Ovary (tissue), 9 donors: ENCODE data around the gene ATXN1. TPM values are rescaled to one million over a fixed set of nuclear protein-coding genes. Genes with fewer than 3 reads are reported as not detected.

Experiments used
- DNase-seq, 5 donors: peaks; one replicate each; pipeline ENCODE4 v3.0.0-alpha.2; 2019 to 2020
- H3K27ac ChIP-seq, 2 donors: fragments of 200-600 bp; one replicate each; pipeline versions ENCODE4 v1.5.1 to v1.8.0; 2019 to 2022
- H3K27me3 ChIP-seq: fragments of 200-600 bp; one replicate; pipeline ENCODE4 v1.8.0; 2022
- H3K36me3 ChIP-seq: fragments of 200-600 bp; sonication (generic); one replicate; pipeline ENCODE4 v1.5.1; 2019
- H3K4me1 ChIP-seq: one replicate; pipeline ENCODE4 v1.8.1; 2013; ENCODE audit warnings: mild to moderate bottlenecking, moderate library complexity; ENCODE audit not compliant: insufficient read depth
- H3K4me3 ChIP-seq: fragments of 200-600 bp; sonication (generic); one replicate; pipeline ENCODE4 v1.5.1; 2017
- H3K9me3 ChIP-seq, 2 donors: fragments of 200-600 bp in 1 of 2; sonication (generic) in 1 of 2; one replicate each; pipeline versions ENCODE4 v1.5.1 to v1.8.1; 2013 to 2019; ENCODE audit warnings: mild to moderate bottlenecking in 1 of 2, moderate library complexity in 1 of 2
- EP300 ChIP-seq: sonication (generic); formaldehyde crosslinking; IDR thresholded peaks from one replicate; pipeline ENCODE4 v1.6.1; 2017; ENCODE audit warnings: antibody characterized with exemption
- POLR2A ChIP-seq: fragments of 450-650 bp; IDR thresholded peaks from one replicate; pipeline ENCODE4 v1.6.1; 2017; ENCODE audit warnings: antibody characterized with exemption, mild to moderate bottlenecking, moderate library complexity
- WGBS, 3 donors: extraction: QIAGEN DNeasy Blood & Tissue Kit in 1 of 3; methylation state at CpG; one replicate each; pipeline versions ENCODE4 v1.1.5 to v1.1.7; 2013 to 2017; 5-methylcytosine and 5-hydroxymethylcytosine counted together
- intact Hi-C, 4 donors: fragments of 100-400 bp; cut with DNase I; formaldehyde crosslinking; loops; one replicate each; pipeline versions ENCODE4 v1.11.0 to v1.15.1; 2022 to 2023
- polyA plus RNA-seq, 2 donors: library from polyadenylated mRNA; stranded (reverse); fragments of 200-250 nt in 1 of 2; fragments of 350-450 nt in 1 of 2; fragmentation: Illumina TruSeq in 1 of 2; extraction: RNeasy Lipid Tissue Mini Kit (QIAGEN cat#74804) in 1 of 2; gene quantifications; one replicate each; pipeline ENCODE4 v1.2.3, GENCODE V29; 2013 to 2014
- total RNA-seq, 7 donors: library from RNA; depleted of rRNA in 2 of 7; stranded (reverse); fragments of >200 nt in 2 of 7; fragmentation: NEBNext Ultra II Directional in 3 of 7; extraction: Animal tissue kit (Norgen Biotek cat#: 25700) in 3 of 7; gene quantifications; one replicate each; pipeline versions ENCODE4 v1.1.0 to v1.2.4, GENCODE V29; 2016 to 2023
- TF ChIP-seq, protein P1 (sequence below), 3 donors: fragments of 450-650 bp in 2 of 3; fragments of 200-600 bp in 1 of 3; IDR thresholded peaks; one replicate each; pipeline versions ENCODE4 v1.5.1 to v1.8.0; 2016 to 2022; ENCODE audit warnings: antibody characterized with exemption in 3 of 3, mild to moderate bottlenecking in 1 of 3
- donor health status: DM: no; HTN: no; CAD: no; lungs with moderate emphysema.
- donor health status: DM: no; HTN: no; CAD: no.
- donor health status: Bipolar disorder and iron deficiency.
- donor health status: DM: yes; HTN: yes; CAD: no.
- donor health status: DM: no; HTN: no; CAD: no.
- donor health status: DM: yes; HTN: yes; CAD: no.

Gene ATXN1
- total and polyA plus RNA-seq, 9 donors: 7.3 to 38.2 (median 30.4) TPM

DNA sequence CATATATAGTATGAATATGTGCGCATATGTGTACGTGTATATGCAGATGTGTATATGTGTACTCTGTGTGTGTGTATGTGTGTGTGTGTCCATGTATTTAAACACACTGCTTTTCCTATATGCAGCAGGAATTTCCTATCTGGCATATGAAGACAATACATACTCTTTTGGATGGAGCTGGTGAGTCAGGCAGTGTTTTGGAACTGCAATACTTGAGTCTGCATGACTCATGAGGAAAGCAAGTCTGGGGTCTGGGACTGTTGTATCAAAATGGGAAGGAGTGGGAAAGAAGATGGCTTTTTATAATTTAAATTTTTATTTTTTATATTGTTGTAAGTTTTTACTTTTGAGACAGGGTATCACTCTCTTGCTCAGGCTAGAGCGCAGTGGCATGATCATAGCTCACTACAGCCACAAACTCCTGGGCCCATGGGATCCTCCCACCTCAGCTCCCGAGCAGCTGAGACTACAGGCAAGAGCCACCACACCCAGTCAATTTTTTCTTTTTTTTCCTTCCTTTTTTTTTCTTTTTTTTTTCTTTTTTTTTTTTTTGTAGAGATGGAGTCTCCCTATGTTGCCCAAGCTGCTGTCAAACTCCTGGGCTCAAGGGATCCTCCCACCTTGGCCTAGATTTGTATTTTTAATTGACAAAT is 72.2 kb downstream of the ATXN1 start:
- intact Hi-C loops: no loop called here
- TF ChIP-seq, protein P1, sequence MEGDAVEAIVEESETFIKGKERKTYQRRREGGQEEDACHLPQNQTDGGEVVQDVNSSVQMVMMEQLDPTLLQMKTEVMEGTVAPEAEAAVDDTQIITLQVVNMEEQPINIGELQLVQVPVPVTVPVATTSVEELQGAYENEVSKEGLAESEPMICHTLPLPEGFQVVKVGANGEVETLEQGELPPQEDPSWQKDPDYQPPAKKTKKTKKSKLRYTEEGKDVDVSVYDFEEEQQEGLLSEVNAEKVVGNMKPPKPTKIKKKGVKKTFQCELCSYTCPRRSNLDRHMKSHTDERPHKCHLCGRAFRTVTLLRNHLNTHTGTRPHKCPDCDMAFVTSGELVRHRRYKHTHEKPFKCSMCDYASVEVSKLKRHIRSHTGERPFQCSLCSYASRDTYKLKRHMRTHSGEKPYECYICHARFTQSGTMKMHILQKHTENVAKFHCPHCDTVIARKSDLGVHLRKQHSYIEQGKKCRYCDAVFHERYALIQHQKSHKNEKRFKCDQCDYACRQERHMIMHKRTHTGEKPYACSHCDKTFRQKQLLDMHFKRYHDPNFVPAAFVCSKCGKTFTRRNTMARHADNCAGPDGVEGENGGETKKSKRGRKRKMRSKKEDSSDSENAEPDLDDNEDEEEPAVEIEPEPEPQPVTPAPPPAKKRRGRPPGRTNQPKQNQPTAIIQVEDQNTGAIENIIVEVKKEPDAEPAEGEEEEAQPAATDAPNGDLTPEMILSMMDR (IDR thresholded peaks at IDR 0.05): no peak
- TF ChIP-seq POLR2A: no peak
- no peak for TF ChIP-seq EP300
- WGBS, 3 donors: 80 to 89% (median 88%) methylated on average over 4 of the region's 4 CpGs

DNA sequence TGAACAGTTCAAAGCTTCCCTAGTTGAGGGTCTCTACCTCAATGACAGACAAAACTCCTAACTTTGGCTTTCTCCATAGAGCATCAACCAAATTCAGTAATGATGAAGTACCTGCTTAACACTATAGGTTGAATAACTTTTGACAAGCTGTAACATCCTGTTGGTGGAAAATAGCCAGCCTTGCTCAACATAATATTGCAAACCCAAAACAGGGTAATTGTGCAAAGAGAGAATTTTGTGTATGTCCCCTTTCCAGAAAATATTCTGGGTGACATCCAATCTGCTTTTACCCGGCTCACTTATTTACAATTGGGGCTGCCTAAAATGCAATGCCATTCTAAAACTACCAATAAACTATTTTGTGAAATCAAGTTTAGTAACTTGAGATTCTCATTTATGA is 72.8 kb downstream of the ATXN1 start:
- H3K4me1 ChIP-seq: peaks cover 1% of the 10 kb centered on the region
- intact Hi-C loops: no loop called here
- no peak for DNase-seq
- H3K4me3 ChIP-seq: no peak overlapping the region
- no peak for TF ChIP-seq POLR2A
- TF ChIP-seq, protein P1 (IDR thresholded peaks at IDR 0.05): no peak
- no peak for TF ChIP-seq EP300
- H3K9me3 ChIP-seq: no peaks in the 10 kb centered on the region
- no peaks in the 10 kb centered on the region for H3K27me3 ChIP-seq
- H3K27ac ChIP-seq: no peak overlapping the region
- no peaks in the 10 kb centered on the region for H3K36me3 ChIP-seq
- 86 to 90% (median 89%) methylated on average over 1 of the region's 1 CpG for WGBS, 3 donors

More for the DNA sequence above, 72.2 kb downstream of the ATXN1 start:
- no peaks in the 10 kb centered on the region for H3K36me3 ChIP-seq
- no peaks in the 10 kb centered on the region for H3K27me3 ChIP-seq
- H3K9me3 ChIP-seq: no peaks in the 10 kb centered on the region
- DNase-seq: no peak
- no peak overlapping the region for H3K27ac ChIP-seq
- no peak overlapping the region for H3K4me3 ChIP-seq
- H3K4me1 ChIP-seq: peaks cover 1% of the 10 kb centered on the region

DNA sequence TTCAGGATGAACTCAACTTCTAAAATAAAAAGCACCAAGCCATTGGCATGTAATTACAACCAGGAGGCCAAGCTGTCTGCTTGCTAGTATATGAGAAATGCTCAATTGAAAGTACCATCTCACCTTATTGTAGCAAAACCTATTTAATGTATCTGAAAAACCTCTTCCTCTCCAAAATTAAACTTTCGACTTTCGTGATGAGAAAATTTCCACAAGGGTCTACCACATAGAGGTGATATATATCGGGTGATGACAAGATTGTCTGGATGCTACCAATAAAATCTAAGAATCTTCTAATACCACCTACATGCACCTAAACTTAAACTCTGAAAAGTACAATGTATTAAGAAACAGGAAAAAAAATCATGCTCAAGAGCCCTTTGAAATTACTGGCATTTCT is 74.2 kb downstream of the ATXN1 start:
- Histone ChIP-seq H3K27ac (no peak overlapping the region), H3K36me3 (no peaks in the 10 kb centered on the region), H3K27me3 (no peaks in the 10 kb centered on the region), H3K9me3 (no peaks in the 10 kb centered on the region), H3K4me3 (no peak overlapping the region), H3K4me1 (peaks cover 1% of the 10 kb centered on the region)
- DNase-seq: no peak
- WGBS, 3 donors: 94 to 98% (median 94%) methylated on average over 3 of the region's 3 CpGs
- intact Hi-C loops: no loop called here
- TF ChIP-seq POLR2A: no peak
- TF ChIP-seq EP300: no peak
- TF ChIP-seq, protein P1 (IDR thresholded peaks at IDR 0.05): no peak

DNA sequence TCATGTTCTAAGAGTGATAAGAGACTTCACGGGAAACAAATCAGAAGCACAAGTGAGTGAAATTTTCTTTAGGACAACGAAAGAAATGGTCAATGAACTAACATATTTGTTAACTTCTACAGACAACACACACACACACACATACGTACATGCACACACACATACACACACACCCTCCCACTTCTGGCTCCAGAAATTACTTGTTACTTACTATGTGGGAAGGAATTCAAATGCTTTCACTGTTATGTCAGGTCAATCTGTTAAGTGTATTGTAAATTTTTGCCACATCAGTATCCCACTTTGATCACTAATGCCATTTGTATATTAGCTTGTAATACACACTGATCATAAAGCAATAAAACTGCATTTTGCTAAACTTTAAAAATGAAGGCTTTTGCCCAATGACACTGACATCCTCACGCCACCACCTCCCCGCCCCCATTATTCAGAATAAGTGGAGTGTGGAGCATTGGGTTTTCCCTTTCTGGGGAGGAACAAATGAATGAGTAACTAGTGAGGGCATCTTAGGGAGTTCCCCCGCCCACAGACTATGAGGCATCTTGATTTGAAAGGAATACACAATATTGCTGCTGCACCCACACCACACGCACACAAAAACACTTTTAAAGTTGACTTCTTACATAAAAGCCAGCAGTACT is 76.2 kb downstream of the ATXN1 start:
- no peaks in the 10 kb centered on the region for H3K27me3 ChIP-seq
- TF ChIP-seq EP300 (no peak), POLR2A (no peak)
- TF ChIP-seq, protein P1 (IDR thresholded peaks at IDR 0.05): no peak
- no peak overlapping the region for H3K27ac ChIP-seq
- intact Hi-C loops: no loop called here
- H3K36me3 ChIP-seq: no peaks in the 10 kb centered on the region
- DNase-seq: no peak
- 88 to 96% (median 95%) methylated on average over 7 of the region's 7 CpGs for WGBS, 3 donors
- H3K4me3 ChIP-seq: no peak overlapping the region
- H3K4me1 ChIP-seq: no peaks in the 10 kb centered on the region
- H3K9me3 ChIP-seq: no peaks in the 10 kb centered on the region
